ENCODE measurements around the gene AMPH.

- TF ChIP-seq, protein P1, sequence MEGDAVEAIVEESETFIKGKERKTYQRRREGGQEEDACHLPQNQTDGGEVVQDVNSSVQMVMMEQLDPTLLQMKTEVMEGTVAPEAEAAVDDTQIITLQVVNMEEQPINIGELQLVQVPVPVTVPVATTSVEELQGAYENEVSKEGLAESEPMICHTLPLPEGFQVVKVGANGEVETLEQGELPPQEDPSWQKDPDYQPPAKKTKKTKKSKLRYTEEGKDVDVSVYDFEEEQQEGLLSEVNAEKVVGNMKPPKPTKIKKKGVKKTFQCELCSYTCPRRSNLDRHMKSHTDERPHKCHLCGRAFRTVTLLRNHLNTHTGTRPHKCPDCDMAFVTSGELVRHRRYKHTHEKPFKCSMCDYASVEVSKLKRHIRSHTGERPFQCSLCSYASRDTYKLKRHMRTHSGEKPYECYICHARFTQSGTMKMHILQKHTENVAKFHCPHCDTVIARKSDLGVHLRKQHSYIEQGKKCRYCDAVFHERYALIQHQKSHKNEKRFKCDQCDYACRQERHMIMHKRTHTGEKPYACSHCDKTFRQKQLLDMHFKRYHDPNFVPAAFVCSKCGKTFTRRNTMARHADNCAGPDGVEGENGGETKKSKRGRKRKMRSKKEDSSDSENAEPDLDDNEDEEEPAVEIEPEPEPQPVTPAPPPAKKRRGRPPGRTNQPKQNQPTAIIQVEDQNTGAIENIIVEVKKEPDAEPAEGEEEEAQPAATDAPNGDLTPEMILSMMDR (conservative IDR thresholded peaks at IDR 0.05; ENCODE audit: low read depth, low read length) = no peak
- TF ChIP-seq EZH2 (IDR thresholded peaks at IDR 0.05; ENCODE audit: low read length, unreplicated experiment) = no peak
- no peak for TF ChIP-seq EZH2phosphoT487 (IDR thresholded peaks at IDR 0.05; ENCODE audit: borderline replicate concordance, low read length)
Observed at GRCh38 chr7:38679419-38679818, 48.2 kb upstream of the AMPH start.
